Thyroid gland (tissue), 4 donors: Measurements from ENCODE around the gene BZW2.

Source experiments
- CTCF ChIP-seq, 6 experiments: fragments of 200-600 bp in 3 of 6; fragments of 450-650 bp in 3 of 6; sonication (generic) in 3 of 6; IDR thresholded peaks; one replicate each; pipeline ENCODE4 v1.5.1; 2016 to 2019; ENCODE audit warnings: antibody characterized with exemption in 6 of 6, mild to moderate bottlenecking in 2 of 6, inconsistent platforms in 1 of 6, moderate library complexity in 1 of 6
- POLR2A ChIP-seq, 2 donors: fragments of 450-650 bp; IDR thresholded peaks; one replicate each; pipeline ENCODE4 v1.6.1; 2017; ENCODE audit warnings: antibody characterized with exemption in 2 of 2, mild to moderate bottlenecking in 2 of 2, moderate library complexity in 1 of 2

DNA sequence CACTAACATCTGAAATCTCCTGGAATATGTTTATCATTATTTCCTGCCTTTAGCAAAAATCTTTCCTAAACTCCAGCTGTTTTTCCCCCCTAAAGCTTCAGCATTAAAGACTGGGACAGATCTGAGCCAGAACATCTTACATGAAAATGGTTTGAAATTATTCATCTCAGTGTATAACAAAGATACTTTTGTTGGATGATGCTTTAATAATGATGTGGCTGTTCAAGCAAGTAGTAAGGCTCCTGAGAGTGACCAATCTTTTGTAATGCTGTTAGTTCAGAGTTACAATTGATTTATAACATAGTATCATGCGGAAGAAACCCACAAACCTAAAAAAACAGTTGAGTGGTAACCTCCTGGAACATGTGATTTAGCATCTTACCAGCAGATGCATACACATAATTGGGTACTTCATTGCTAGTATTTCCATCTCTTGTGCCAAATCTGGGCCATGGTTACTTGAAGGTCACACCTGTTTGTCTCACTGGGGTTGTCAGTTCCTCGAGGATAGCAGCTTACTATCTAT, 1.5 kb downstream of the BZW2 start:
- TF ChIP-seq POLR2A (IDR thresholded peaks at IDR 0.05): no peak
- TF ChIP-seq CTCF (IDR thresholded peaks at IDR 0.05): no peak
